Measurements from ENCODE around the gene HDAC6.

HDAC6 gene

GRCh38 chrX:48829016-48829735 is 27.3 kb downstream of the HDAC6 start:
- H3K4me3 ChIP-seq (ENCODE audit: low read depth, low read length): no peak overlapping the region
- TF ChIP-seq CTCF (IDR thresholded peaks at IDR 0.05; ENCODE audit: low read depth, low read length): no peak
- no peak for DNase-seq
- H3K27ac ChIP-seq: no peak overlapping the region
- H3K9me3 ChIP-seq (ENCODE audit: severe bottlenecking): no peaks in the 10 kb centered on the region
- H3K27me3 ChIP-seq (ENCODE audit: insufficient read depth, low read depth, severe bottlenecking): peaks cover 32% of the 10 kb centered on the region
- H3K36me3 ChIP-seq: no peaks in the 10 kb centered on the region; the same call in 1 of the 2 replicates

GRCh38 chrX:48831136-48831908 is 29.5 kb downstream of the HDAC6 start:
- H3K4me3 ChIP-seq (ENCODE audit: low read depth, low read length): no peak overlapping the region
- no peak overlapping the region for H3K27ac ChIP-seq
- H3K27me3 ChIP-seq (ENCODE audit: insufficient read depth, low read depth, severe bottlenecking): peaks cover 28% of the 10 kb centered on the region

GRCh38 chrX:48831909-48832291 is 30.0 kb downstream of the HDAC6 start:
- TF ChIP-seq CTCF (IDR thresholded peaks at IDR 0.05; ENCODE audit: low read depth, low read length): no peak
- Histone ChIP-seq H3K9me3 (ENCODE audit: severe bottlenecking) (no peaks in the 10 kb centered on the region), H3K27me3 (ENCODE audit: insufficient read depth, low read depth, severe bottlenecking) (peaks cover 28% of the 10 kb centered on the region), H3K36me3 (no peaks in the 10 kb centered on the region), H3K4me3 (ENCODE audit: low read depth, low read length) (no peak overlapping the region), H3K27ac (no peak overlapping the region)
- DNase-seq: no peak

More at GRCh38 chrX:48831136-48831908, 29.5 kb downstream of the HDAC6 start:
- TF ChIP-seq CTCF (IDR thresholded peaks at IDR 0.05; ENCODE audit: low read depth, low read length): no peak
- no peaks in the 10 kb centered on the region for H3K36me3 ChIP-seq
- no peaks in the 10 kb centered on the region for H3K9me3 ChIP-seq (ENCODE audit: severe bottlenecking)
- DNase-seq: no peak

- Histone ChIP-seq H3K9me3 (ENCODE audit: severe bottlenecking) (no peaks in the 10 kb centered on the region), H3K27ac (no peak overlapping the region), H3K4me3 (ENCODE audit: low read depth, low read length) (no peak overlapping the region), H3K27me3 (ENCODE audit: insufficient read depth, low read depth, severe bottlenecking) (peaks cover 22% of the 10 kb centered on the region), H3K36me3 (no peaks in the 10 kb centered on the region)
- DNase-seq: no peak
- peak; percentile 21; the same call in 1 of the 2 replicates for TF ChIP-seq CTCF (IDR thresholded peaks at IDR 0.05; ENCODE audit: low read depth, low read length)
Measured at GRCh38 chrX:48833542-48834138, 31.8 kb downstream of the HDAC6 start.

- Histone ChIP-seq H3K36me3 (no peaks in the 10 kb centered on the region), H3K9me3 (ENCODE audit: severe bottlenecking) (no peaks in the 10 kb centered on the region), H3K27ac (no peak overlapping the region), H3K4me3 (ENCODE audit: low read depth, low read length) (peak overlapping the region; percentile 48), H3K27me3 (ENCODE audit: insufficient read depth, low read depth, severe bottlenecking) (peaks cover 22% of the 10 kb centered on the region)
- DNase-seq: no peak
- no peak for TF ChIP-seq CTCF (IDR thresholded peaks at IDR 0.05; ENCODE audit: low read depth, low read length)
Measured at GRCh38 chrX:48834383-48834709, 32.5 kb downstream of the HDAC6 start.

Measured in WERI-Rb-1 (cell line).